ENCODE results near the gene CAMSAP2.
A peak's percentile ranks its signal among the peaks of the same experiment; 100 is the strongest.
"Not testable (repeated sequence)": the region's sequence is repeated elsewhere in the genome, so short reads cannot be mapped to it uniquely, and the experiment has no call there.

The CAMSAP2 gene

DNA sequence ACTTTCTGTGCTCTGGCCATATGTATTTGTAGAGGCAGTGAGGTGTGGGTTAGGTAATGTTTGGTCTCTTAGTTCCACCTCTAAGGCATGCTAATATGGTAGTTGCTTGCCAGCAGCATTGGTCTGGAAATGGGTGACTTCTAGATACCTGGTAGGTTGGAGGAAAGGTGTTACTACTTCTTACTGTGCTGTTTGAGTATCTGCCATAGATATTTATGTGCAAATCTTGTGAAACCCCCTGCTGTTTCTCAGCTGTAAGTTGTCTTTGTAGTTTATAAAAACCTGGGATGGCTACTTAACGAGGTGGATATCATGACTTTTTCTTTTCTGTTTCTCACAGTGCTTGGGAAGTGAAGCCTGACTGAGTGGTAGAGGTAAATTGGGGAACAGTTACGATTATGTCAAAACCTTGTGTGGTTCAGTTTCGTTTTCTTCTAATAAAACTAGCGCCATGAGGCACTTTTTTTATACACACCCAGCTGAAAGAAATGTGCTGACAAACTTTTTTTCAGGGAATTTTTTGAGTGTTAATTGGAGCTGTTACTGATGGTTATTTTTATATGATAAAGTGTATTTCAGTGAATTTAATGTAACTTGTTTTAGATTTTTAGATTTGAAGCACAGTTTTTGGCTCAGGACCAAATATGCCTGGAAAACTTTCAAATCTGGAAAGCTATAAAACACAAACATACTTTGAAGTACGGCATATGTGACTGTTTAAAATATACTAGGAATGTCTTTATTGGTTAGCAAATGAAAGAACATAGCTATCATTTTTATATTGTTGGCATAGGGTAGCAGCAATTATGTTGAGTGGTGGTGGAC lies 42.1 kb downstream of the CAMSAP2 start:
- DNase-seq (ENCODE audit: low read depth): no peak

DNA sequence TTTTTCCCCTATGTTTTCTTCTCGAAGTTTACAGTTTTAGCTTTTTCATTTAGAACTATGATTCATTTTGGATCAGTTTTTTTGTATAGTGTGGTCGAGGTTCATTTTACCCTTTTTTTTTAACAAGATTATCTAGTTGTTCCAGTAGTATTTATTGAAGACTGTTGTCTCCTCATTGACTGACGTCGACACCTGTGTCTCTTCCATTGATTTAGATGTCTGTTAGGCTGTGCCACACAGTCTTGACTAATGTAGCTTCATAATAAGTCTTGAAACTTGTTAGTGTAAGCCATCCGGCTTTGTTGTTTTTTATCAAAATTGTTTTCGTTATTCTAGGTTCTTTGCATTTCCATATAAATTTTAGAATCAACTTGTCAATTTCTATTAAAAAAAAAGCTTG lies 45.2 kb downstream of the CAMSAP2 start:
- DNase-seq (ENCODE audit: low read depth): no peak

DNA sequence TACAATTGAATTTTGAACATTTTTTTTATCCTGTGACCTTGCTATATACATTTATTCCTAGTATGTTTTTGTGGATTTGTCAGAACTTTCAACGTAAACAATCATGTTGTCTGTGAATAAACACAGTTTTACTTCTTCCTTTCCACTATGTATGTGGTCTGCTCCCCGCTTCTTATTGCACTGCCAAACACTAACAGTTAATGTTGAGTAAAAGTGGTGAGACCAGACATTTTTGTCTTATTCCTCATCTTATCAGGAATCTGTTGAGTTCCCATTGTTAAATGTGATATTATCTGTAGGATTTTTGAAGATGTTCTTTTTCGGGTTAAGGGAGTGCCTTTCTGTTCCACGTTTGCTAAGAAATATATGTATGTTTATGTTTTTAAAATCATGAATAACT lies 45.9 kb downstream of the CAMSAP2 start:
- DNase-seq (ENCODE audit: low read depth): no peak

DNA sequence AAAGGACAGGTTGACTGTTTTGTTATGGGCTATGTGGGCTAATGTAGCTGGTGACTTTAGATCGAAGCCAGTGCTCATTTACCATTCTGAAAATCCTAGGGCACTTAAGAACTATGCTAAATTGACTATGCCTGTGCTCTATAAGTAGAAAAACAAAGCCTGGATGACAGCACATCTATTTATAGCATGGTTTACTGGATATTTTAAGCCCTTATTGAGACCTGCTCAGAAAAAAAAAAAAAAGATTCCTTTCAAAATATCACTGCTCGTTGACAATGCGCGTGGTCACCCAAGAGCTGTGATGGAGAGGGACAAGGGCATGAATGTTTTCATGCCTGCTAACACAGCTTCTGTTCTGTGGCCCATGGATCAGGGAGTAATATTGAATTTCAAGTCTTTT lies 48.1 kb downstream of the CAMSAP2 start:
- DNase-seq (ENCODE audit: low read depth): no peak

DNA sequence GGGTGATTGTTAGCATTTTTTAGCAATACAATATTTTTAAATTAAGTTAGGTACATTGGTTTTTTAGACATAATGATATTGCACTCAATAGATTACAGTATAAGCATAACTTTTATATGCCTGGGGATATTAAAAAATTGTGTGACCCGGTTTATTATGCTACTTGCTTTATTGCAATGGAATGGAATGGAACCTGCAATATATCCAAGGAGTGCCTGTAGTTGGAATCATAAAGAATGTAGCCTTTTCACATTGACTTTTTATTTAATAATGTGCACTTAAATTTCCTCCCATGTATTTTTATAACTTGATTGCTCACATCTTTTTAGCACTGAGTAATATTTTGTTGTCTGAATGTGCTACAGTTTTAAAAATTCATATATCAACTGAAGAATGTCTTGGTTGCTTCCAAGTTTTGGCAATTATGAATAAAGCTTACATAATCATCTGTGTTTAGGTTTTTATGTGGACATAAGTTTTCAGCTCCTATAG lies 49.2 kb downstream of the CAMSAP2 start:
- DNase-seq (ENCODE audit: low read depth): no peak

DNA sequence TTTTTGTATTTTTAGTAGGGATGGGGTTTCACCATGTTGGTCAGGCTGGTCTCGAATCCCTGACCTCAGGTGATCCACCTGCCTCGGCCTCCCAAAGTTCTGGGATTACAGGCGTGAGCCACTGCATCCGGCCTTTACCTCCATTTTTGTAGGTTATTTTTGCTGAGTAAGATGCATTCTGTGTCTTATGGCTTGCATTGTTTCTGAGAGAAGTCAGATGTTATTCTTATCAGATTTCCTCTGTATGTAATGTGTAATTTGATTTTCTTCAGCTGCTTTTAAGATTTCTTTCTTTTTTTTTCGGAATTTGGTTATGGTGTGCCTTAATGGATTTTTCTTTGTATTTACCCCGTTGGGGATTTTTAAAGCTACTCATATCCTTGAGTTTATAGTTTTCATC lies 52.3 kb downstream of the CAMSAP2 start:
- DNase-seq (ENCODE audit: low read depth): not testable (repeated sequence)

DNA sequence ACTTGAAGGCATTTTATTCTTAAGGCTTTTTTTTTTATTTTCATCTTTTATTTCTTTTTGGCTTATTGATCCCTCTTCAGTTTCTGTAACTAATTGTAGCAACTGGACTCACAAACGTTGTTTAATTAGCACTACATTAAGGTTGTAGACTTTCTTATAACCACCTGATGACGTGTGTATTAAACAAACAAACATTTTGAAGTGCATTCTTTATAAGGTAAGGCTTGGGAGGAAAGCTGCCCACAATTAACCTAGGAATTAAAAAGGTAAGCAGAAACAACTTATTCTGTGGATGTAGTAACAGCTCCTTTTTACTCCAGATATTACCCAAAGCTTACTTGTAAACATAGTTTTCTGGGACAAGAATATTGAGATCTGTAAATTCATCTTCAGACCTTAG lies 55.0 kb downstream of the CAMSAP2 start:
- DNase-seq (ENCODE audit: low read depth): no peak

DNA sequence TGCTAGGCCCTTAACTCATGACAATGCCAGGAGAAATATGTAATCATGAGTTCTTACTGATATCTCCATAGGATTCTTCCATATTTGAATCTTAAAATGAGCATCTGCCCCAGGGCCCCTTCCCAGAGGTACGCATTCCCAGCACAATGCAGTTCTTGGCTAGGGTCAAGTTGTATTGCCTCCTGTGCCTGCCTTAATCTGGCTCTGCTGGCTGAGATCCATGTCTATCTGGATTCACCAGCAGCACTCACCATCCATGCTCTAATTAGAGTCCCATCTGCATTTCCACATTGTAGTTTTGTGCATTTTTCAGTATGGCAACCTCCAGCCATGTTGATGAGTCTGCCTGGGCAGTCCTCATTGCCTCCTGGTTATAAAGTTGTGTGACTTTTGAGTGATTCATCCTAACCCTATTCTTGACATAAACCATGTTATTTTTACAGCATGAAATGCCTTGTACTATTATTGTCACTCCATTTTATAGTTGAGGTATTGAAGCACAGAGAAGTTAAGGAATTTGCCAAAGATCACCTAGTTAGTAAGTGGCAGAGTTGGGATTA lies 55.9 kb downstream of the CAMSAP2 start:
- DNase-seq (ENCODE audit: low read depth): no peak

DNA sequence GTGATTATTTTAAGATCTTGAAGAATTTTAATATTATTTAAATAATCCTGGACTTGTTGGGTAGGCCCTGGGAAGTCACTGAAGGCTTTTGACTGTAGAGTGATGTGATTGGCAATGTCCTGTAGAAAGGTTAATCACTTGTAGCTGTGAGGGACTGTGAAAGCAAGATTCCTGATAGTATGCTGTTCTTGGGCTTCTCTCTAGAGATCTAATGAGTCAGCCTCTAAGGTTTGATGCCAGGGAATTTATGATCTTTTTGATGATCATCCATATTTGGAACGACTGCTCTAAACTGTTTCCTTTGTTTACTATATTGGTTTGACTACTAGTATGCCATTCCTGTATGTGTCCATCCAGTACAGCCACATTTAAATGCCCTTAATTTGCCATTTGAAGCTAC lies 56.5 kb downstream of the CAMSAP2 start:
- no peak for DNase-seq (ENCODE audit: low read depth)

DNA sequence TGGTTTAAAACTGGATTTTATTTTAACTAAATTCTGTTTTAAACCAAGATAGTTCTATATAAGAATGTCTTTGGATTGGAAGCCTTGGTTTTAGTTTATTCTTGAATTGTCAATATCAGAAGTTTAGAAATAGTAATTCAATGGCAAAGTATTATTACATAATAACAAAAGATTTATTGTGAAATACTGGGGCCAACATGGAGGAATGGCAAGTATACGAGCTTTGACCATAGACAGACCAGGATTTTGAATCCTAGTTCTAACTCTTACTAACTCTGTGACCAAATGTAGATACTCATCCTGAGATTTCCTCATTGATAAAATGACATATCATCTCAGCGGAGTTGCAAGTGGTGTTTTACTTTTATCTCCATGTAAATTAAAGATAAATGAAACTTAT lies 63.3 kb downstream of the CAMSAP2 start:
- no peak for DNase-seq (ENCODE audit: low read depth)

DNA sequence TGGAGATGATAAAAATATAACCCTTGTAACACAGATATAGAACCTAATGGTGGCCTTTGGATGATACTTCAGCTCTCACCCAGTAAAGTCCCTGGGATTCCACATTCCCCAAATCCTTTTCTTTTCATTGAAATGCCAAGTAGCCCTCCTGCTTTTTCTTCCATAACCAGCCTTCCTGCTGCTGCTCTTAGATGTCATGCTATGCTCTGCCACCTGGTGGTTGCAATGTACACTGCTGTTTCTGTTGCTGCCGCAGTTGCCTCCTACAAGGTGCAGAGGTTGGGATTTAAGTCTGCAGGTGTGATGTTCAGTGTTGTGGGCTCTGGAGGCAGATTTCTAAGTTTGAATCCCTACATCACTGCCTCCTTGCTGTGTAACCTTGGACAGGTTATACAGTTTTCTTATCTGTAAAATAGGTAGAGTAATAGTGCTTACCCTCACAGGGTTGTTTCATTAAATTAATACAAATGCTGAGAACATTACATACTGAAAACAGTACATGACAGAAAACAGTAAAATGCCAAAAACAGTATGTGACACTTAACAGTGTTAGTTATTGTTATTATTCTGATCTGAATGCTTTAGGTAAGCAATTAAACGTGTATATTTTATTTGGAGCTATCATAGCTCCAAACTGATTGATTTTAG lies 64.3 kb downstream of the CAMSAP2 start:
- peak; percentile 58 for DNase-seq (ENCODE audit: low read depth)

DNA sequence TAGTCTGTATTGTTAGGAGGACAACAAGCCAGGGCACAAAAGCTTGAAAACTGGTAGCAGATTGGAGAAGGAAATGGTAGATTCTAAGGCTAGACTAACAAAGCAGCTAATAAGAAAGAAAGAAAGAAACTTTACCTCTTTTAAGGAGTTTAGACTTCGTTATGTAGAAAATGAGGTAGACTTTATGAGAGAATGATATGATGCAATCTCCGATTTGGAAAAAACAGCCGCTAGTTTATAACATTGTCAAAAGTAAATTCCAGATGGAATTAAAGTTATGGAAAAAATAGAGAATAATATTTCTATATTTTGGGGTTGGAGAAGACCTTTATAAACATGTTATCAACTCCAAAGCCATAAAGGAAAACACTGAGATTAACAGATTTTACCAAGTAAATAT lies 67.0 kb downstream of the CAMSAP2 start:
- no peak for DNase-seq (ENCODE audit: low read depth)

DNA sequence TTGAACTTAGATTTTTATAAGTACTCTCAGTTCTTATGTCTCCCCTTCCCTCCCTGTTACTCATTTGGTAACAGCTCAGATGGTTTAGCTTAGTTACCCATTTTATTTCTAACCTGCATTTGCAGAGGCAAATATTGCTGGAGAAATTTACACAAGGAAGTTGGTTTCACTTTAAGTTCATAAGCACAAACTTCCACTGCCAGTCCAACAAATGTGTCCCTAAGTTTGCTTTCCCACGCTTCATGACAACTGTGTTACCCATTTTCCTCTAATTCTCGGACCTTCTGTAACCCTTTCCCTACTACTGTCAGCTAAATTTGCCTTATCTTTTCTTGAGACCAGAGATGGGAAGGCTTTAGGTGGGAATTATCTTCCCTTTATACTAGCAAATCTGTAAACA lies 70.2 kb downstream of the CAMSAP2 start:
- no peak for DNase-seq (ENCODE audit: low read depth)

DNA sequence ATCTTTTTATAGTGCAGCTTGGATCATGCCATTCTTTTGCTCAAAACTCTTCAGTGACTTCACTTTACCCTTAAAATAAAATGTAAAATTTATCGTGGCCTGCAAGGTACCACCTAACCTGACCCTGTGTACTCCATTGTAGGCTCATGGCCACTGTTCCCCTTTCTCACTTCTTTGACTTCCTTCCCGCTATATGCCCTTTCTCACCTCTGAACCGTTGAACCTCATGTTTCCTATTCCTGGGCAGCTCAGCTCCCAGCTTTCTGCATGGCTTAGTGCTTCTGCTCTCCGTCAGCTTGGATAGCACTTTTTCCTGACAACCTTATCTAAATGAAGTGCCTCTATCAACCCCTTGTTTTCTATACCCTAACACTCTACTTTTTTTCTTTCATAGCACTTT lies 73.0 kb downstream of the CAMSAP2 start:
- no peak for DNase-seq (ENCODE audit: low read depth)

DNA sequence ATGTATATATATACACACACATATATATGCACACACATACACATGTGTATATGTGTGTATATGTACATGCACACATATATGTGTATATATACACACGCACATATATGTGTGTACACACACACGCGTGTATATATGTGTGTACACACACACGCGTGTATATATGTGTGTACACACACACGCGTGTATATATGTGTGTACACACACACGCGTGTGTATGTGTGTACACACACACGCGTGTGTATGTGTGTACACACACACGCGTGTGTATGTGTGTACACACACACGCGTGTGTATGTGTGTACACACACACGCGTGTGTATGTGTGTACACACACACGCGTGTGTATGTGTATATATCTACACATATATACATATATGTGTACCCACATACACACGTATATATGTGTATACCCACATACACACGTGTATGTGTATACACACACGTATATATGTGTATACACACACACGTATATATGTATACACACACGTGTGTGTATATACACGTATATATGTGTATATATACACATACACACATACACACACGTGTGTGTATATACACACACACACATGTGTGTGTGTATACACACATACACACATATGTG lies 78.0 kb downstream of the CAMSAP2 start:
- DNase-seq (ENCODE audit: low read depth): not testable (repeated sequence)

DNA sequence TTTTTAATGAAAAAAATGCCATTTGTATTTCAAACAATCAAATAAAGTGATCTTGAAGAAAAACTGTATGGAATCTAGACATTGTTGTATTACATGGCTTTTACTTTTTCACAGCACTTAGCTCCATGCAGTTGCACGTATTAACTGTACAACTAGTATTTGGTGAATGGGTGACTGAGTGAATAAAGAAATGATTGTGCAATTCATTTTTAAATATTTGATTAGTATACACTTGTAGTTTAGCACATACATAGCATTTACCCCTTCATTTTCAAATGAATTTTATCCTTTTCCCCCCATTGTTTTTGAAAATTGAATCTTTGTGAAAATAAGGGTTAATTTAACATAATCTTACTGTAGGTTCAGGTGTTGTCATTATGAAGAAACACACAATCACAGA lies 79.6 kb downstream of the CAMSAP2 start:
- DNase-seq (ENCODE audit: low read depth): no peak

DNA sequence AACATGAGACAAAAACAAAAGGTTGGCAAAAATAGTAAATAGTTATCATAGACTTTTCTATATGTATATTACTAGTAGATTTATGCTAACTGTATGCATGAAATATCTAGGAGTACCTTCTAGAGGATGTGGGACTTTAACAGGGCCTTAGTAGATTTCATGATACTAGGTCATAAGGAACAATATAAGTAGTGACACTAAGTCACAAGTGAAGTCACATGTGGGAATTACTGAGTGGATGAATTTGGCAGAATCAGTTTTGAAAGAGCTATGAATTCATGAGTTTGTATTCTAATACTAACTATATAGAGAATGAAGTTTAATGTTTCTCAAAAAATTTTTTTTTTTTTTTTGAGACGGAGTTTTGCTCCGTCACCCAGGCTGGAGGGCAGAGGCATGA lies 81.0 kb downstream of the CAMSAP2 start:
- no peak for DNase-seq (ENCODE audit: low read depth)

DNA sequence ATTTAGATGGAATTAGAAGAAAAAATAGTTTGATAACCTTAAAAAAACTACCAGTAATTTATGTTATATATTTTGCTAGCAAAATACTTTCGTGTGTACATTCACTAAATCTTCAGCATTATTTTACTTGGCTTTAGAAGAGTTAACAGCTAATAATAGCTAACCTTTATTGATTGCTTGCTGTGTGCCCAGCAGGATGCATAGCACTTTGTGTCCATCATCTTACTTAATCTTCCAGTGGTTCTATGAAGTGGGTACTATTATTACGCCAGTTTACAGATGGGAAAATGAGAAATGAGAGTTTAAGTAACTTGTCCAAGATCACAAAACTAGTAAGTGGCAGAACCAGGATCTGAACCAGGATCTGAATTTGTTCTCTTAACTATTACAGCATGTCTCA lies 92.4 kb downstream of the CAMSAP2 start:
- no peak for DNase-seq (ENCODE audit: low read depth)

DNA sequence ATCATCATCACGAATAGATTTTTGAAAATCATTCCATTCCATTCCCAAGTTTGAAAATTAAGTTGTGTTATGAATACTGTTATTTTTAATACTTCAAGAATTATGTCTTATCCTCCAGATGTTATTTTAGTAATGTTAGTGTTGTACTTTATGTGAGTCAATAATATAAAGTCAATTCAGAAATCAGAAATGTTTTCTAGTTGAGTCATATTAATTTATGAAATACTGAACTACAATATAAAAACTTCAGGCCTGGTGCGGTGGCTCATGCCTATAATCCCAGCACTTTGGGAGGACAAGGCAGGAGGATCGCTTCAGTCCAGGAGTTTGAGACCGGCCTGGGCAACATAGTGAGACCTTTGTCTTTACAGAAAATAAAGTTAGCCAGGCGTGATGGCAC lies 95.7 kb downstream of the CAMSAP2 start:
- DNase-seq (ENCODE audit: low read depth): no peak

DNA sequence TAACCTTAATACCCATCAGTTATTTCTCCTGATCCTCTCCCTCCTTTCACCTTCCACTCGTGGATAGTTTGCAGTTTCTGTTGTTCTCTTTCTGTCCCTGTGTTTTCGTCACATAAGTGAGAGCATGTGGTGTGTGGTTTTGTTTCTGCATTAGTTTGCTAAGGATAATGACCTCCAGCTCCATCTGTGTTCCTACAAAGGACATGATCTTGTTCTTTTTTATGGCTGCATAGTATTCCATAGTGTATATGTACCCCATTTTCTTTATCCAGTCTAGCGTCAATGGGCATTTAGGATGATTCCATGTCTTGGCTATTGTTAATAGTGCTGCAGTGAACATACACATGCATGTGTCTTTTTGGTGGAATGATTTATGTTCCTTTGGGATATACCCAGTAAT lies 97.5 kb downstream of the CAMSAP2 start:
- no peak for DNase-seq (ENCODE audit: low read depth)

DNA sequence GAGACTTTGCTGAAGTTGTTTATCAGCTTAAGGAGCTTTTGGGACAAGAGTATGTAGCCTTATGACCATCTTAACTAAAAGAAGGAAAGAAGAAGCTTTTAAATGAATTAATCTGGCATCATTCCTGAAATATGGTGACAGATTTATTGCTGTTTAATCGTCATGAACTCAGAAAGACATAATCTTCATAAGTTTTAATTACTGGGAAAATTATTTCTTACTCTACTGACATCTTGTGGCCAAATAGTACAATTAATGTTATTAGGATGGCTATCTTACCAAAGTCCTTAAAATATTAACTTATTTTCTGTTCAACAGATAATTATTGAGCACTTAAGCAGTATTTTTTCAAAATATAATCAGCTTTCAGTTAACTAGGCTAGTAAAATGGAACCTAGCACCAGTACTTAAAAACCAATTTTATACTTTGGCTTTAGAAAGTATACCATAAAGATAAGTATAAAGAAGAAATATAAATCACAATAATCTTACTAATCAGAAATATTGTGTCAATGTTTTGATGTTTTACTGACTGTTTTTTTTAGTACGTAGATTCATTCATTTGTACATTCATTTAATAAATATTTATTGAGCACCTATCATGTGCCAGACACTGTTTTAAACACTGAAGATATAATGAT lies 99.4 kb downstream of the CAMSAP2 start:
- DNase-seq (ENCODE audit: low read depth): no peak

DNA sequence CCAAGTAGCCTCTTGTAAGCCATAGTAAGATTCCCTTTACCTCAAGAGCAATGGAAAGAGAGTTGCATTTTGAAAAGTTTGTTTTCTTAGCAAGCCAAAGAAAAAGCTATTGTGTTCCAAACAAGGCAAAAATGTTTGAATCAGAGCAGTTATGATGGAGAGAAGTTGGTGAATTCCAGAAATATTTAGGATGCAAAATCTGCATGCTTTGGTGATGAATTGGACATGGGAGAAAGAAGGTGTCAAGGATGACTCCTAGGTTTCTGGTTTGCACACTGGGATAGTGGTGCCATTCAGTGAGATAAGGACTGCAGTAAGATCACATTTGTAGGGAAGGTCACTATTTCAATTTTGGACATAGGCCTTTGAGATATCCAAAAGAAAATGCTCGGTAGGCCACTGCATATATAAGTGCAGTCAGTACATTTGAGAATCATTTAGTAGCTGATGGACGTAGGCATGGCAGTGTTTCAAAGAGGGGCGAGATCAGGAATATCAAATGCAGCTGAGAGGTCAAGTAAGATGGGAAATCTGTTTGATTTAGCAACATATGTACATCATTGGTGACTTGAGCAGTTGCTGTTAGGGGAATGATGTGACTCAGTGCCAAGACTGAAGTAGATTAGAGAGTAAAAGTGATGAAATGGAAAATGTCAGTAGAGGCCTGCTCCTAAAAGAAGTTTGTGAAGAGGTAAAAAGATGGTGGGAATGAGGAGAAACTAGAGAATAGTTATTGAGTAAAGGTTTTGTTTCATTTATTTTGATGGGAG lies 100.2 kb downstream of the CAMSAP2 start:
- no peak for DNase-seq (ENCODE audit: low read depth)

Measured in stimulated activated CD4-positive, alpha-beta T cell treated with anti-CD3 and anti-CD28 coated beads, Interleukin-2, amount 100 ng/mL, for 4 hours (primary cell).